Stimulated activated naive B cell treated with anti-CD40 and anti-IgM and Interleukin-4, amounts not matched to agents 10 μg/mL and 1 μg/mL and 100 μg/mL, for 72 hours (primary cell): ENCODE measurements around the gene CLDND2.

ENCODE experiments used
- ATAC-seq, 2 donors: fragments of 150-1000 bp; cut with Tn5 transposase; replicated peaks; 2 replicates each; pipeline ENCODE4 v1.10.0; 2021; ENCODE audit warnings: moderate library complexity in 1 of 2
- DNase-seq: peaks from one replicate; pipeline ENCODE4 v3.0.0; 2021
- H3K27ac Mint-ChIP-seq: one replicate; pipeline ENCODE4 v1.8.0; 2022; ENCODE audit warnings: mild to moderate bottlenecking, mixed read lengths
- H3K27me3 Mint-ChIP-seq, 2 donors: one replicate each; pipeline ENCODE4 v1.8.0; 2022; ENCODE audit warnings: mixed read lengths in 2 of 2
- H3K36me3 Mint-ChIP-seq, 2 donors: one replicate each; pipeline ENCODE4 v1.8.0; 2022; ENCODE audit warnings: mixed read lengths in 2 of 2, mild to moderate bottlenecking in 1 of 2
- H3K4me1 Mint-ChIP-seq, 2 donors: one replicate each; pipeline ENCODE4 v1.8.0; 2022; ENCODE audit warnings: mixed read lengths in 2 of 2, mild to moderate bottlenecking in 1 of 2
- H3K4me3 Mint-ChIP-seq, 2 donors: one replicate each; pipeline ENCODE4 v1.8.0; 2022; ENCODE audit warnings: mild to moderate bottlenecking in 2 of 2, mixed read lengths in 2 of 2, moderate library complexity in 1 of 2
- H3K9me3 Mint-ChIP-seq, 2 donors: one replicate each; pipeline ENCODE4 v1.8.0; 2022; ENCODE audit warnings: mixed read lengths in 2 of 2, mild to moderate bottlenecking in 1 of 2

The CLDND2 gene

DNA sequence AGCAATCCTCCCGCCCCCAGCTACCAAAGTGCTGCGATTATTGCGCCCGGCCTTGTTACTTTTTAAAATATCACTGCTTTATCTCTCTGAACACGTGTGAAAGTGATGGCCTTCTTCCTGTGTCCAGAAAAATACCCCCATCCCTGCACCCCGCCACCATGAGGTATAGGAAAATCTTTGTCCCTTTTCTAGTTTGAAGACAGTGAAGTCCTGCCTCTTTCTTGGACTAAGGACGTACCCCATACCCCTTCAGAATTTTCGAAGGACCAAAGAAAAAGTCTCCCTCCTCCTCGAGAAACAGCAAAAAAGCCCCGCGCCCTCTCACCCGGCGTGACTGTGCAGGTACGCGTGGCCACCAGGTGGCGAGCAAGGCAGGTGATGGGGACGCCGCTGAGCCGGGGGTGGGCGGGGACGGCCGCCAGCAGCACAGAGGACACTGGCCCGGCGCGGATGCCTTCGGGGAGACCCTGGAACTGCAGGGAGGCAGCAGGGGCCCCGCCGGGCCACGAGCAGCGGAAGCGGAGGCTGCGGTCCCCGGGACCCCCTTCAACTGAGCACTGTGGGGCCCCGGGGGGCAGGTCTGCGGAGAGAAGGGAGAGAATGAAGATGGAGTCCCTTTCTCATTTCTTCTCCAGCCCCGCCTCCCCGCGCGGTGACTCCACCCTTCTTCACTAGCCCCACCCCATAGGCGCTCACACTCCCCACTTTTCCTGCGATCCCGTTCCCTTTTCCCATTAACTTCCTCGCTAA lies 30.1 kb downstream of the CLDND2 start:
- ATAC-seq (peak; percentile 75), DNase-seq (peak; percentile 78)
- H3K27me3 Mint-ChIP-seq: peaks cover 16 to 17% of the 10 kb centered on the region in 2 donors
- H3K9me3 Mint-ChIP-seq: no peaks in the 10 kb centered on the region
- H3K4me1 Mint-ChIP-seq: peaks cover 27 to 46% of the 10 kb centered on the region in 2 donors
- H3K4me3 Mint-ChIP-seq: peak overlapping the region; percentile 91 to 94
- peaks cover 2 to 8% of the 10 kb centered on the region in 2 donors for H3K36me3 Mint-ChIP-seq
- peak overlapping the region; percentile 84 for H3K27ac Mint-ChIP-seq

DNA sequence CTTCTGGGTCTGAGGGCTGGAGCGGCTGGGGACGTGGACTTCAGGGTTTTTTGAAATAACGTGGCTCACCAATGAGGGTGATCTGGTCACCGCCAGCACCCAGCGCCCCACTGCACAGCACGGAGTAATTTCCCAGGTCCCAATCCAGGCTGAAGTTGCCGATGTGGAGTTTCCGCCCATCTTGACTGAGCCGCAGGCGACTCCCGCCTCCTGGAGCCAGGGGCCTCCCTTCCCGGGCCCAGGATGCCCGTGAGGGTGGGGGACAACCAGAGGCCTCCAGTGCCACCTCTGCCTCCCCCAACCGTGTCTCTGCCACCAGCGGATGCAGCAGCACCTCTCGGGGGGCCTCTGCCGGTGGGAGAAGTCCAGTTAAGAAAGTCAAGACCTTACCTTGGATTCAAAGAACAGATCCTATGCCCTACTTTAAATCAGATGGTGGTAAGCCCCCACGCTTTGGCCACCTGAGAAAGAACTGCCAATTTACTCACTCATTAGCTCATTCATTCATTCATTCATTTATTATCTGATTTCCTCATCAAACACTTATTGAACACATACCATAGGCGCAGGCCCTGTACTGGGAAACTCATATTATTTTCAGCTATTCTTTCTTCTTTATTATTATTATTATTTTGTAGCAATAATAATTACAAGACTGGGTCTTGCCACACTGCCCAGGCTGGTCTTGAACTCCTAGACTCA lies 30.8 kb downstream of the CLDND2 start:
- peaks cover 25 to 38% of the 10 kb centered on the region in 2 donors for H3K4me1 Mint-ChIP-seq
- H3K4me3 Mint-ChIP-seq: peak overlapping the region; percentile 91 to 94
- no peaks in the 10 kb centered on the region for H3K9me3 Mint-ChIP-seq
- H3K27ac Mint-ChIP-seq: peak overlapping the region; percentile 84
- peaks cover 17 to 18% of the 10 kb centered on the region in 2 donors for H3K27me3 Mint-ChIP-seq
- ATAC-seq (no peak), DNase-seq (no peak)
- H3K36me3 Mint-ChIP-seq: peaks cover 2 to 10% of the 10 kb centered on the region in 2 donors

- no peak overlapping the region for H3K27ac Mint-ChIP-seq
- ATAC-seq (no peak), DNase-seq (no peak)
- H3K4me3 Mint-ChIP-seq: no peak overlapping the region
- H3K27me3 Mint-ChIP-seq: peaks cover 17 to 18% of the 10 kb centered on the region in 2 donors
- H3K36me3 Mint-ChIP-seq: peaks cover 0 to 10% of the 10 kb centered on the region in 2 donors
- H3K9me3 Mint-ChIP-seq: no peaks in the 10 kb centered on the region
- peaks cover 18 to 31% of the 10 kb centered on the region in 2 donors for H3K4me1 Mint-ChIP-seq
Observed at GRCh38 chr19:51337141-51337860, 31.5 kb downstream of the CLDND2 start.

DNA sequence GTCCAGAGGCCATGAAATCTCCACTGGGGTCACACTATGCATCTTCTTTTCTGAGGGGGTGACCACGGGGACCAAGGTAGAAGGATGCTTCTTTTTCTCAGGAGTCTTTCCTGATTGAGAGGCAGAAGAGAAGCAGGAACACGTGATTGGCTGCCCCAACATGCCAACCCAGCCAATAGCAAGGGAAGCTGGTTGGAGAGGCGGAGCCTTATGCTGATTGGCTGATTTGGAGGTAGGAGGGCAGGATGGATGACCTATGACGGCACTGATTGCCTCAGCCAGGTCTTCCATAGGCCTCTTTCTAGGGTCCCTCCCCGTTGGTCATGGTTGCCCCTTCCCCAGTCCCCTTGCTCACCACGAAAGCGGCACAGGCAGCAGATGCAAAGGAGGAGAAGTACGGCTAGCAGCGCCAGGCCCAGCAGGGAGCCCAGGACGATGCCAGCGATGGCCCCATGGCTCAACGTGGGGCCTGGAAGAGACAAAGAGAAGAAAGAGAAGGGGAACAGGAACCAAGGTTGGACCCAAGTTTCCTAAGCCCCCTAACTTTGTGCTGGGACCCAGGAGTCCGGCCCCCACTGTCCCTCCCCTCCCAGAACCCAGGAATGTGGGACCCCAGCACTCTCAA lies 34.9 kb downstream of the CLDND2 start:
- Mint-ChIP-seq H3K4me1 (peaks cover 5 to 8% of the 10 kb centered on the region in 2 donors), H3K9me3 (peaks cover 4% of the 10 kb centered on the region in 2 donors), H3K36me3 (peaks cover 16 to 37% of the 10 kb centered on the region in 2 donors), H3K27ac (no peak overlapping the region), H3K4me3 (no peak overlapping the region), H3K27me3 (peaks cover 43 to 45% of the 10 kb centered on the region in 2 donors)
- ATAC-seq (no peak), DNase-seq (no peak)

- H3K27me3 Mint-ChIP-seq: peaks cover 63 to 67% of the 10 kb centered on the region in 2 donors
- DNase-seq (no peak), ATAC-seq (no peak)
- H3K4me1 Mint-ChIP-seq: peaks cover 9 to 13% of the 10 kb centered on the region in 2 donors
- H3K36me3 Mint-ChIP-seq: peaks cover 18 to 40% of the 10 kb centered on the region in 2 donors
- H3K27ac Mint-ChIP-seq: no peak overlapping the region
- no peak overlapping the region for H3K4me3 Mint-ChIP-seq
- peaks cover 4 to 5% of the 10 kb centered on the region in 2 donors for H3K9me3 Mint-ChIP-seq
Observed at GRCh38 chr19:51331716-51332115, 37.1 kb downstream of the CLDND2 start.

DNA sequence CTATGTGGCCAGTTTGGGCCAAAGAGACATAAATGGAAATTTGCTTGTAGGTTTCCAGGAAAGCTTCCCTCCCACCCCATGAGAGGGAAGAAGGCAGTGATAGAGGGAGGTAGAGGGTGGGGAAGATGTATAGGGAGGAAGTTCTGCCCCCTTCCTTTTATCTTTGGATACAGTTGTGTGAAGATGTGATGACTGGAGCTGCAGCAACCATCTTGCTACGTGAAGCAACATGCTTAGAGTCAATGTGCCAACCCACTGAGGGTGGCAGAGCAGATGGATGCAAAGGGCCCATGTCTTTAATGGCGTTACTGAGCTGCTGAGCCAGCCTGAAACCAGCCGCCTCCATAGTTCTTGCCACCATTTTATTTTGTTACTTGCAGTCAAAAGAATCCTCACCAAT lies 37.6 kb downstream of the CLDND2 start:
- H3K27me3 Mint-ChIP-seq: peaks cover 68 to 72% of the 10 kb centered on the region in 2 donors
- H3K4me1 Mint-ChIP-seq: peaks cover 9 to 13% of the 10 kb centered on the region in 2 donors
- ATAC-seq: no peak
- H3K9me3 Mint-ChIP-seq: peaks cover 4 to 5% of the 10 kb centered on the region in 2 donors
- H3K36me3 Mint-ChIP-seq: peaks cover 18 to 36% of the 10 kb centered on the region in 2 donors
- no peak overlapping the region for H3K4me3 Mint-ChIP-seq
- DNase-seq: no peak
- H3K27ac Mint-ChIP-seq: no peak overlapping the region

- DNase-seq: no peak
- H3K9me3 Mint-ChIP-seq: peaks cover 4 to 5% of the 10 kb centered on the region in 2 donors
- H3K27me3 Mint-ChIP-seq: peaks cover 76 to 80% of the 10 kb centered on the region in 2 donors
- peaks cover 9 to 20% of the 10 kb centered on the region in 2 donors for H3K4me1 Mint-ChIP-seq
- ATAC-seq: no peak
- H3K4me3 Mint-ChIP-seq: no peak overlapping the region
- peaks cover 18 to 36% of the 10 kb centered on the region in 2 donors for H3K36me3 Mint-ChIP-seq
- no peak overlapping the region for H3K27ac Mint-ChIP-seq
Observed at GRCh38 chr19:51330366-51330765, 38.4 kb downstream of the CLDND2 start.

DNA sequence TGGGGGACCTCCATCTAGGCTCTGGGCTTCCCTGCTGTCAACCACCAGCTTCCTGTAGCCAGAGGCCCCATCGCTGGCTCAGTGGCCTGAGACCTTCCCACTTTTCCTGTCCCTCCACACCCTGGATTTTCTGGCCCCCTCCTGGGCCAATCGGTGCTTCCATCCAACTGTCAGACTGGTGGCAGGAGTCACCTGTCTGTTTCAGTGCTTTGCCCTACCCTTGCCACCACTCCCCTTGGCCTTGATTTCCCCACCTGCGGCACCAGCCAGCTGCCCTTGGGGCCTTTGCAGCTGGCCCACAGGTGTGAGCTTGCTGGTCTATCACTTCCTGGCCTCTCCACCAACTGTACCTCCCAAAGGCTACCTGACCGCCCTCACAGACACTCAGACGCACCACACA lies 39.4 kb downstream of the CLDND2 start:
- H3K4me1 Mint-ChIP-seq: peaks cover 9 to 20% of the 10 kb centered on the region in 2 donors
- peaks cover 75 to 80% of the 10 kb centered on the region in 2 donors for H3K27me3 Mint-ChIP-seq
- peaks cover 18 to 36% of the 10 kb centered on the region in 2 donors for H3K36me3 Mint-ChIP-seq
- no peak overlapping the region for H3K4me3 Mint-ChIP-seq
- no peak for ATAC-seq
- peaks cover 4 to 5% of the 10 kb centered on the region in 2 donors for H3K9me3 Mint-ChIP-seq
- DNase-seq: no peak
- no peak overlapping the region for H3K27ac Mint-ChIP-seq

- Mint-ChIP-seq H3K4me1 (peaks cover 9 to 20% of the 10 kb centered on the region in 2 donors), H3K27me3 (peaks cover 89 to 93% of the 10 kb centered on the region in 2 donors), H3K36me3 (peaks cover 18 to 29% of the 10 kb centered on the region in 2 donors), H3K9me3 (peaks cover 4 to 5% of the 10 kb centered on the region in 2 donors), H3K27ac (no peak overlapping the region), H3K4me3 (peak overlapping the region; percentile 78 to 83)
- no peak for DNase-seq
- peak; percentile 77 to 80 for ATAC-seq
Observed at GRCh38 chr19:51327066-51328001, 41.5 kb downstream of the CLDND2 start.

DNA sequence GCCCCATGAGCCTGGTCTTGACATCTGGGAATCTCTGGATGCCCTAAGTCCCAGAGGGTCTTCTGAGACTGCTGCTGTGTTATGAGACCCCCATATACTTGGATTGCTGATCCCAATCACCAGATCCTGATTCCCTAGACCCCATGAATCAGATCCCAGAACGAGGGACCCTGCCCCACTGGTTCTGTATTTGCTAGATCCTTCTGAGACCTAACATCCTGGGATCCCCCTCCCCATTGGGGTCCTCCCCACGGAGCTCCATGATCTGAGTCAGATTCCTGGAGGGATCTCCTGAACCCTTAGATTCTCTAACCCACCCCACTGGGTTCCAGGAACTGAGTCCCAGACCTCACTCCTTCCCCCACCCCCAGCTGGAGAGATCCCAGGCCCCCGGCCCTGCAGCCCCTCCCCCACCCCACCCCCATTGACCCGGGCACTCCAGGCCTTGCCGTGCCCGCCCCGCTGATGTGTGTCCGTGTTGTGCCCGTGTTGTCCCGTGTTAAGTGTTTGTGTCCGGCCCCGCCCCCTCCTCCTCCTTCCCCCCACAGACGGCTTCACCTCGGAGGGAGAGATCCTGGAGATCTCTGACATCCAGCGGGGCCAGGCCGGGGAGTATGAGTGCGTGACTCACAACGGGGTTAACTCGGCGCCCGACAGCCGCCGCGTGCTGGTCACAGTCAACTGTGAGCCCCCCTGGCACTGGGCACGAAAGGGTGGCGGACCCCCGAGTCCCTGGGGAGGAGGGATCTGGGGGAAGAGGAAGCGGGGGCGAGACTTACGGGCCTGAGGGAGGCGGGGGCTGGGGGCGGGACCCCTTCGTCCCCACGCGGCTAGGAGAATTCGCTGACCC lies 42.4 kb downstream of the CLDND2 start:
- DNase-seq (no peak), ATAC-seq (no peak)
- peaks cover 5 to 6% of the 10 kb centered on the region in 2 donors for H3K9me3 Mint-ChIP-seq
- H3K4me3 Mint-ChIP-seq: peak overlapping the region in 1 of 2 donors; percentile 78
- peaks cover 11 to 22% of the 10 kb centered on the region in 2 donors for H3K36me3 Mint-ChIP-seq
- peaks cover 87 to 91% of the 10 kb centered on the region in 2 donors for H3K27me3 Mint-ChIP-seq
- H3K27ac Mint-ChIP-seq: no peak overlapping the region
- peaks cover 9 to 20% of the 10 kb centered on the region in 2 donors for H3K4me1 Mint-ChIP-seq

DNA sequence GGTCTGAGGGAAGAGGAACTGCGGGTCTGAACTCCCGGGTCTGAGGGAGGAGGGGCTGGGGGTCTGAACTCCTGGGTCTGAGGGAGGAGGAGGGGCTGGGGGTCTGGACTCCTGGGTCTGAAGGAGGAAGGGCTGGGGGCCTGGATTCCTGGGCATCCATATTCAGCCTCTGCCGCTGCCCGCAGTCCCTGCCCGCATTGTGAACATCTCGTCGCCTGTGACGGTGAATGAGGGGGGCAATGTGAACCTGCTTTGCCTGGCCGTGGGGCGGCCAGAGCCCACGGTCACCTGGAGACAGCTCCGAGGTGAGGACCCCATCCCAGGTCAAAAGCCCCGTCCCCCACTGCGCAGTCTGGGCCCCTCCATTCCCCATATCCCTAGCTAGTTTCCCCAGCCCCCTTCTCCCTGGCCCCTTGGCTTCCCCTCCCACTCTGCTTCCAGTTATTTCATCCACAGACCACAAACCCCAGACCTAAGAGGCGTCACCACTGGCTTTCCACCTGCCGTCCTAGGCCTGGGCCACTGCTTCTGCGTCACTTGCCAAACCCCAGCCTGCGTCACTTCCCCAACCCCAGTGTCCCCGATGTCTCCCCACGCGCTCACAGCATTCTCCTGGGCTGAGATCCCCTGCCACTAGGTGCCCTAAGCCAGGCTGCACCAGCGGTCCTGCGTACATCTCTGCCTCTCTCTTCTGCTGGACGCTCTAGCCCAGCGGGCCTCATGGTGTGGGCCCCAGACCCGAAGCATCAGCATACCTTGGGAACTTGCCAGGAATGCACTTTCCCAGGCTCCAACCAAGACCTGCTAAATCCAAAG lies 43.4 kb downstream of the CLDND2 start:
- H3K27me3 Mint-ChIP-seq: peaks cover 87% of the 10 kb centered on the region in 2 donors
- H3K36me3 Mint-ChIP-seq: peaks cover 7 to 11% of the 10 kb centered on the region in 2 donors
- H3K4me3 Mint-ChIP-seq: no peak overlapping the region
- H3K27ac Mint-ChIP-seq: peak overlapping the region; percentile 7
- ATAC-seq (peak; percentile 57 to 66), DNase-seq (no peak)
- H3K4me1 Mint-ChIP-seq: peaks cover 9 to 20% of the 10 kb centered on the region in 2 donors
- H3K9me3 Mint-ChIP-seq: peaks cover 3 to 4% of the 10 kb centered on the region in 2 donors

- peaks cover 2 to 3% of the 10 kb centered on the region in 2 donors for H3K36me3 Mint-ChIP-seq
- no peak overlapping the region for H3K27ac Mint-ChIP-seq
- no peak overlapping the region for H3K4me3 Mint-ChIP-seq
- ATAC-seq (no peak), DNase-seq (no peak)
- H3K9me3 Mint-ChIP-seq: peaks cover 3 to 4% of the 10 kb centered on the region in 2 donors
- peaks cover 76 to 83% of the 10 kb centered on the region in 2 donors for H3K27me3 Mint-ChIP-seq
- peaks cover 4 to 20% of the 10 kb centered on the region in 2 donors for H3K4me1 Mint-ChIP-seq
Observed at GRCh38 chr19:51324167-51324481, 44.7 kb downstream of the CLDND2 start.
